NCI-H460 (cell line): ENCODE results near the gene WDR4. TPM values are rescaled to one million over a fixed set of nuclear protein-coding genes. Genes with fewer than 3 reads are reported as not detected.
"Not testable (repeated sequence)": the region's sequence is repeated elsewhere in the genome, so short reads cannot be mapped to it uniquely, and the experiment has no call there.

ENCODE experiments used
- DNase-seq: peaks from one replicate; pipeline ENCODE4 v3.0.0-alpha.2; 2016; ENCODE audit warnings: low read depth; ENCODE audit errors: extremely low read depth
- total RNA-seq: library from RNA; depleted of rRNA; stranded (reverse); fragments of >200 nt; shearing (Covaris generic); gene quantifications from 2 replicates; pipeline ENCODE4 v1.2.3, GENCODE V29; 2014

WDR4 gene
- total RNA-seq, 1 experiment from 2014 or later: 9.8 TPM

- DNase-seq: no peak
Measured at GRCh38 chr21:42841156-42841915, 38.0 kb downstream of the WDR4 start.

GRCh38 chr21:42840411-42841155 is 38.8 kb downstream of the WDR4 start:
- DNase-seq: no peak

- DNase-seq: no peak
Measured at GRCh38 chr21:42839271-42840231, 39.8 kb downstream of the WDR4 start.

DNA sequence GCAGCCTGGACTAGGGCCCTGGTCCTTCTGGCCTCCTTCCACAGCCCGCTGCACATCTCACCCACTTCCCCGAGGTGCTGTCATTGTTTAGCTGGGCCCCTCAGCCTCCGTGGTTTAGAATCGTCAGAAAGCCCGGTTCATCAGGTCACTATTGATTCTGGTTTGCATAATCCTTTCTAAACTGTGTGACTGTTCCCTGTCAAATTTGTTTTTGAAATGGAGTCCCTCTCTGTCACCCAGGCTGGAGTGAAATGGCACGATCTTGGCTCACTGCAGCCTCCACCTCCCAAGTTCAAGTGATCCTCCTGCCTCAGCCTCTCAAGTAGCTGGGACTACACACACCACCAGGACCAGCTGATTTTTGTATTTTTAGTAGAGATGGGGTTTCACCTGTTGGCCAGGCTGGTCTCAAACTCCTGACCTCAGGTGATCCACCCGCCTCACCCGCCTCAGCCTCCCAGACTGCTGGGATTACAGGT is 41.1 kb downstream of the WDR4 start:
- not testable (repeated sequence) for DNase-seq

GRCh38 chr21:42837421-42838211 is 41.7 kb downstream of the WDR4 start:
- no peak for DNase-seq

GRCh38 chr21:42836767-42837301 is 42.5 kb downstream of the WDR4 start:
- no peak for DNase-seq

- DNase-seq: no peak
Measured at GRCh38 chr21:42836402-42836666, 43.0 kb downstream of the WDR4 start.

DNA sequence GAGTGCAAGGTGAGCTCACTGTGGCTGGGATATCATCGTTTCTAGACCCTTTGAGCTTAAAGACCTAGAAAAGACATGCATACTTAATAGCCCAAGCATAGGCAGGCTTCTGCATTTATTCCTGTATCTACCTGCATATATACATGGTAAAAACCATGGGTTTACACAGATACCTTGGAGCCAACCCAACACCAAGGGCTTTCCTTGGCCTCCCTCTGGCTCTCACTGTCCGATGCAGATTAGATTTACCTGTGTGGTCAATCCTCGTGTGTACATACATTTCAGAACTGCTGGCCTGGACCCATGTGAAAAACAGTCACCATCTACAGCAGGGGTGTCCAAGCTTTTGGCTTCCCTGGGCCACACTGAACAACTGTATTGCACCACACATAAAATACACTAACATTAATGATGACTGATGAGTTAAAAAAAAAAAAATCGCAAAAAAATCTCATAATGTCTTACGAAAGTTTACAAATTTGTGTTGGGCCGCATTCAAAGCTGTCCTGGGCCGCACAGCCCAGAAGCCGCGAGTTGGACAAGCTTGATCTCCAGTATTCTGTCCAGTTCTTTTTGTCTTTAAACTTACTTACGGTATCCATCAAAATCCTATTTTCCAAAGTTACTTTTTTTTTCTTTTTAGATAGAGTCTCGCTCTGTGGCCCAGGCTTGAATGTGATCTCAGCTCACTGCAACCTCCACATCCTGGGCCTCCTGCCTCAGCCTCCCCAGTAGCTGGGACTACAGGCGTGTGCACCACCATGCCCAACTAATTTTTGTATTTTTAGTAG is 43.5 kb downstream of the WDR4 start:
- DNase-seq: no peak

DNA sequence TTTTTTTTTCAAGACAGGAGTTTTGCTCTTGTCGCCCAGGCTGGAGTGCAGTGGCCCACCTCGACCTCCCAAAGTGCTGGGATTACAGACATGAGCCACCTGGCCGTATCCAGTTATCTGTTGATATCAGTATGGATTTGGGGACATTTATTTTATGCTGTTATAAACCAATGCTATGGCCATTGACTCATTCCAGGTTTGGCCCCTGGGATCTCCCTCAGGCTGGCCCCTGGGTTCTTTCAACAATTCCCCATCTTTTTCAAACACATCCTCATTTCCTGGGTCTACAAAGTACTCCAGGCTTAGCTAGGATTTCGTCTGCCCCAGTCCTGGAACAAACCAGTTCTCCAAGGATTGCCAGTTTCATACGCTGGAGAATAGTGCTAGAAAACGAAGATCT is 44.1 kb downstream of the WDR4 start:
- no peak for DNase-seq

GRCh38 chr21:42834726-42835191 is 44.6 kb downstream of the WDR4 start:
- DNase-seq: no peak

GRCh38 chr21:42833859-42834725 is 45.2 kb downstream of the WDR4 start:
- DNase-seq: no peak

GRCh38 chr21:42833439-42833815 is 45.9 kb downstream of the WDR4 start:
- DNase-seq: peak; percentile 32

- DNase-seq: not testable (repeated sequence)
Measured at GRCh38 chr21:42832321-42832630, 47.1 kb downstream of the WDR4 start.

- DNase-seq: no peak
Measured at GRCh38 chr21:42830456-42831455, 48.6 kb downstream of the WDR4 start.

DNA sequence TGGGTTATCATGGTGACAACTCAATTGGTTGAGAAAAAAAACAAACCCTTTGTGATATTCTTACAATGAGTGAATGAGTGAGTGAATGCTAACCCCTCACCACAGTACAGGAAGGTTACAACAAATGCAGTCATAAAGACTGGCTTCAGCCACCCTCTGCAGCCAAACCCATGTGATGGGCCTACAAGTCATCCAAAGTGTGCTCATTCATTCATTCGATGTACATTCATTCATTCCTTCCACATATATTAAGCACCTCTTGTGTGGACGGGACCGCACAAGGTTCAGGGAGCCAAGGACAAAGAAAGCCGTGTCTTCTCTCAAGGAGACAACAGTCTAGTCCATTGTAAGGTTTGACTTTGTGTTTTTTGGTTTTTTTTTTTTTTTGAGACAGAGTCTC is 49.4 kb downstream of the WDR4 start:
- DNase-seq: no peak

- DNase-seq: no peak
Measured at GRCh38 chr21:42829417-42829816, 49.9 kb downstream of the WDR4 start.

- no peak for DNase-seq
Measured at GRCh38 chr21:42827588-42827987, 51.8 kb downstream of the WDR4 start.
